Measurements from ENCODE around the gene RORB.

Gene RORB

GRCh38 chr9:74721696-74722660 lies 224.8 kb downstream of the RORB start:
- no peaks in the 10 kb centered on the region for H3K36me3 ChIP-seq (ENCODE audit: insufficient read depth, low read length)
- WGBS = 91% methylated on average over 5 of the region's 5 CpGs

GRCh38 chr9:74724317-74724716 lies 227.2 kb downstream of the RORB start:
- H3K27ac ChIP-seq (ENCODE audit: low read depth, low read length) = no peak overlapping the region
- 92% methylated on average over 5 of the region's 5 CpGs for WGBS
- no peaks in the 10 kb centered on the region for H3K27me3 ChIP-seq (ENCODE audit: insufficient read depth, low read length)
- H3K4me1 ChIP-seq (ENCODE audit: insufficient read depth, low read length) = peaks cover 15% of the 10 kb centered on the region
- H3K4me3 ChIP-seq (ENCODE audit: low read length) = no peak overlapping the region
- no peaks in the 10 kb centered on the region for H3K36me3 ChIP-seq (ENCODE audit: insufficient read depth, low read length)
- no peak overlapping the region for H3K9ac ChIP-seq (ENCODE audit: low read depth, low read length)
- no peaks in the 10 kb centered on the region for H3K9me3 ChIP-seq (ENCODE audit: insufficient read depth, low read depth, low read length)

More at GRCh38 chr9:74721696-74722660, 224.8 kb downstream of the RORB start:
- Histone ChIP-seq H3K4me1 (ENCODE audit: insufficient read depth, low read length) (no peaks in the 10 kb centered on the region), H3K9me3 (ENCODE audit: insufficient read depth, low read depth, low read length) (no peaks in the 10 kb centered on the region), H3K27ac (ENCODE audit: low read depth, low read length) (no peak overlapping the region), H3K9ac (ENCODE audit: low read depth, low read length) (no peak overlapping the region), H3K4me3 (ENCODE audit: low read length) (no peak overlapping the region), H3K27me3 (ENCODE audit: insufficient read depth, low read length) (no peaks in the 10 kb centered on the region)

DNA sequence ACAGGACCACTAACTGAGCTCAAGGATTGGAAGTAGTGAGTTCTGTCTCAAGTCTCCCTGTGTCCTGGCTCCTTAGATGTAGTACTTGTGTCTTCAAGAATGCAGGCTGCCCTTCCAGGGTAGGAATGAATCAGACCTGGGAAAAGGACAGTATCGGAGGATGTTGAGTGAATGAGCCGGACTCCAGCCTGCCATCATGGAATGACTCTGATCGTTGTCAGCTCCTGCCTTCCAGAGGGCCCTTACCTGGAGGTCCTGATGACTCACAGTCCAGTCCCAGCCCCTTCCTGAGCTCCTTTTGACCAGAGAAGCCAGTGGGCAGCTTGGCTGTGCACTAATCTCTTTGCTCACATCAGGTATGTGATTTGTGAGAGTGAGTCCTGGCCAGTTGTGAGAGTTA lies 229.4 kb downstream of the RORB start:
- H3K4me3 ChIP-seq (ENCODE audit: low read length) = no peak overlapping the region
- 91% methylated on average over 3 of the region's 3 CpGs for WGBS
- peaks cover 18% of the 10 kb centered on the region for H3K4me1 ChIP-seq (ENCODE audit: insufficient read depth, low read length)
- H3K9ac ChIP-seq (ENCODE audit: low read depth, low read length) = no peak overlapping the region
- H3K27me3 ChIP-seq (ENCODE audit: insufficient read depth, low read length) = no peaks in the 10 kb centered on the region
- H3K36me3 ChIP-seq (ENCODE audit: insufficient read depth, low read length) = no peaks in the 10 kb centered on the region
- no peak overlapping the region for H3K27ac ChIP-seq (ENCODE audit: low read depth, low read length)
- H3K9me3 ChIP-seq (ENCODE audit: insufficient read depth, low read depth, low read length) = no peaks in the 10 kb centered on the region

DNA sequence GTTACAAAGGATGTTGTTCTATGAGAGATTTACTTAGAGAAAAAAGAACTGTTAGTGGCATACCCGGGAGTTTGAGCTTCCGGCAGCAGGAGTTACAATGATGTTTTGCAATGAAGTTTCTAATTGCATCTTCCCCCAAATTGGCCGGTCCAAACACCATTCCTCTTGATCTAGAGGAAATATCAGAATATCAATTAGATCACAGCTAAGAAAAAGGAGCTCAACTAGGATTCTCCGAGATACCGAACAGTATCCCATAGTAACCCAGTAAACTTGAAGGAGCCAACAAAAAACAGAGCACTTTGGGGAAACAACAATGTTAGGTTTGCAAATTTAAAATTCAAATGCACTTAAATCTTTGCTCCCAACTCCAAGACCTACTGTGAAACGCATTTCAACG lies 231.0 kb downstream of the RORB start:
- Histone ChIP-seq H3K9me3 (ENCODE audit: insufficient read depth, low read depth, low read length) (no peaks in the 10 kb centered on the region), H3K4me1 (ENCODE audit: insufficient read depth, low read length) (peaks cover 18% of the 10 kb centered on the region), H3K4me3 (ENCODE audit: low read length) (no peak overlapping the region), H3K36me3 (ENCODE audit: insufficient read depth, low read length) (no peaks in the 10 kb centered on the region), H3K9ac (ENCODE audit: low read depth, low read length) (no peak overlapping the region), H3K27me3 (ENCODE audit: insufficient read depth, low read length) (no peaks in the 10 kb centered on the region), H3K27ac (ENCODE audit: low read depth, low read length) (0 out of 2 replicates have a peak overlapping the region, but pooled peaks have one; percentile 18)
- WGBS = 91% methylated on average over 7 of the region's 7 CpGs

- no peaks in the 10 kb centered on the region for H3K27me3 ChIP-seq (ENCODE audit: insufficient read depth, low read length)
- H3K36me3 ChIP-seq (ENCODE audit: insufficient read depth, low read length) = no peaks in the 10 kb centered on the region
- WGBS = 90% methylated on average over 9 of the region's 9 CpGs
- no peaks in the 10 kb centered on the region for H3K9me3 ChIP-seq (ENCODE audit: insufficient read depth, low read depth, low read length)
- H3K4me1 ChIP-seq (ENCODE audit: insufficient read depth, low read length) = peaks cover 18% of the 10 kb centered on the region
- no peak overlapping the region for H3K27ac ChIP-seq (ENCODE audit: low read depth, low read length)
- H3K4me3 ChIP-seq (ENCODE audit: low read length) = no peak overlapping the region
- no peak overlapping the region for H3K9ac ChIP-seq (ENCODE audit: low read depth, low read length)
These were observed 232.1 kb downstream of the RORB start for GRCh38 chr9:74729136-74729695.

DNA sequence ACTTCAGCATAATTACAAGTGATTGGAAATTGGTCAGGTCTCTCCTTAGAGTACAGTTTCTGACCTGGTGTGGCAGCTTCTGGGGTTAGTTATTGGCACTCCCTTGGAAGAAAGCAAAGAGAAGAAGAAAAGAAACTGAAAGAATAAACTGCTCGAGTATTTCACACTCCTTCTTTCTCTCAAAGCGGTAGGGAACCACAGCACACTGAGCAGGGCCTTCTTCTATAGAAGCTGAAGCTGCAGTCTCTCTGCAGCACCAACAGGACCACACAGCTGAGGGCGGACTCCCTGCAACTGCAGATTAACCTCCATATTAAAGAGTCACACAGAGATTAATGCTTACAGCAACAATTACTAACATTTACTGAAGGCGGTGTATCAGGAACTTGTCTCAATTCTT lies 238.6 kb downstream of the RORB start:
- Histone ChIP-seq H3K27ac (ENCODE audit: low read depth, low read length) (no peak overlapping the region), H3K27me3 (ENCODE audit: insufficient read depth, low read length) (no peaks in the 10 kb centered on the region), H3K4me3 (ENCODE audit: low read length) (no peak overlapping the region), H3K9ac (ENCODE audit: low read depth, low read length) (no peak overlapping the region), H3K4me1 (ENCODE audit: insufficient read depth, low read length) (no peaks in the 10 kb centered on the region), H3K9me3 (ENCODE audit: insufficient read depth, low read depth, low read length) (no peaks in the 10 kb centered on the region), H3K36me3 (ENCODE audit: insufficient read depth, low read length) (no peaks in the 10 kb centered on the region)
- WGBS = 81% methylated on average over 4 of the region's 4 CpGs

- no peaks in the 10 kb centered on the region for H3K9me3 ChIP-seq (ENCODE audit: insufficient read depth, low read depth, low read length)
- H3K36me3 ChIP-seq (ENCODE audit: insufficient read depth, low read length) = no peaks in the 10 kb centered on the region
- no peak overlapping the region for H3K27ac ChIP-seq (ENCODE audit: low read depth, low read length)
- no peaks in the 10 kb centered on the region for H3K27me3 ChIP-seq (ENCODE audit: insufficient read depth, low read length)
- H3K4me1 ChIP-seq (ENCODE audit: insufficient read depth, low read length) = no peaks in the 10 kb centered on the region
- no peak overlapping the region for H3K9ac ChIP-seq (ENCODE audit: low read depth, low read length)
- no peak overlapping the region for H3K4me3 ChIP-seq (ENCODE audit: low read length)
- 92% methylated on average over 2 of the region's 4 CpGs for WGBS
These were observed 239.5 kb downstream of the RORB start for GRCh38 chr9:74736646-74737045.

GRCh38 chr9:74742191-74742790 lies 245.2 kb downstream of the RORB start:
- H3K4me3 ChIP-seq (ENCODE audit: low read length) = no peak overlapping the region
- H3K9me3 ChIP-seq (ENCODE audit: insufficient read depth, low read depth, low read length) = no peaks in the 10 kb centered on the region
- no CpG with 5 or more reads among the region's 1 CpG for WGBS
- no peaks in the 10 kb centered on the region for H3K4me1 ChIP-seq (ENCODE audit: insufficient read depth, low read length)
- no peak overlapping the region for H3K9ac ChIP-seq (ENCODE audit: low read depth, low read length)
- no peaks in the 10 kb centered on the region for H3K27me3 ChIP-seq (ENCODE audit: insufficient read depth, low read length)
- no peak overlapping the region for H3K27ac ChIP-seq (ENCODE audit: low read depth, low read length)
- H3K36me3 ChIP-seq (ENCODE audit: insufficient read depth, low read length) = no peaks in the 10 kb centered on the region

Measured in HUES64 (cell line).